K562 (cell line): Measurements from ENCODE around the gene BMP8B. TPM values are rescaled to one million over a fixed set of nuclear protein-coding genes. Genes with fewer than 3 reads are reported as not detected.
A peak's percentile ranks its signal among the peaks of the same experiment; 100 is the strongest.

Experiments used
- ADNP ChIP-seq: fragments of 200-800 bp; sonication (Bioruptor generic); IDR thresholded peaks from 2 replicates; pipeline ENCODE4 v1.6.1; 2016; ENCODE audit warnings: missing genetic modification characterization, missing compliant biosample characterization
- ARID4B ChIP-seq: sonication (generic); formaldehyde crosslinking; IDR thresholded peaks from 2 replicates; pipeline ENCODE4 v1.8.0; 2022; ENCODE audit warnings: mild to moderate bottlenecking, missing genetic modification reagents
- CTBP1 ChIP-seq: fragments of 450-650 bp; IDR thresholded peaks from 2 replicates; pipeline ENCODE4 v1.6.1; 2016; ENCODE audit warnings: borderline replicate concordance
- MGA ChIP-seq: fragments of 450-650 bp; IDR thresholded peaks from 2 replicates; pipeline ENCODE4 v1.6.1; 2016; ENCODE audit warnings: mild to moderate bottlenecking, moderate library complexity
- NR4A1 ChIP-seq, 2 experiments: fragments of 250-450 bp in 1 of 2; fragments of 450-650 bp in 1 of 2; sonication (Bioruptor Pico) in 1 of 2; IDR thresholded peaks; 2 replicates each; pipeline versions ENCODE4 v1.4.0 to v1.6.1; 2016 to 2020; ENCODE audit warnings: mild to moderate bottlenecking in 2 of 2, missing compliant biosample characterization in 1 of 2, missing genetic modification characterization in 1 of 2, moderate library complexity in 1 of 2
- SPI1 ChIP-seq: IDR thresholded peaks from 2 replicates; pipeline ENCODE4 v1.6.1; 2011; ENCODE audit warnings: low read depth, low read length, control low read depth, borderline replicate concordance
- TBP ChIP-seq: optimal IDR thresholded peaks from 2 replicates; pipeline ENCODE3; 2011; ENCODE audit warnings: low read depth, low read length, improper control_type of control experiment
- USF1 ChIP-seq: sonication (generic); formaldehyde crosslinking; IDR thresholded peaks from 2 replicates; pipeline ENCODE4 v1.9.0; 2022; ENCODE audit warnings: mild to moderate bottlenecking, missing genetic modification reagents
- ZNF175 ChIP-seq: fragments of 200-800 bp; sonication (Bioruptor generic); IDR thresholded peaks from 2 replicates; pipeline ENCODE4 v1.6.1; 2016; ENCODE audit warnings: low read depth, mild to moderate bottlenecking, missing genetic modification characterization, missing compliant biosample characterization
- polyA plus RNA-seq, 8 experiments: library from polyadenylated mRNA; depleted of rRNA in 4 of 8; stranded (reverse) in 5 of 8; unstranded in 3 of 8; fragments of >200 nt; fragmentation: Nextera tagmentation in 2 of 8; fragmentation: Illumina TruSeq in 1 of 8; extraction: Ambion mirVana in 2 of 8; extraction: Trizol in 1 of 8; gene quantifications; 2 replicates each; pipeline versions ENCODE4 v1.2.1 to v1.2.3, GENCODE V29; 2011 to 2014; ENCODE audit warnings: inconsistent platforms in 1 of 8, missing spikeins in 1 of 8
- total RNA-seq, 7 experiments: library from RNA; depleted of rRNA in 6 of 7; stranded (reverse); fragments of >200 nt in 6 of 7; fragmentation: Illumina TruSeq in 2 of 7; extraction: Trizol in 2 of 7; gene quantifications; 2 replicates each; pipeline versions ENCODE4 v1.2.1 to v1.2.3, GENCODE V29; 2011 to 2021; ENCODE audit warnings: low replicate concordance in 1 of 7

The BMP8B gene
- total and polyA plus RNA-seq, 9 of the 15 experiments (the other 6 are each of a cell fraction or from before 2014, with no cell fraction given), result 0.03 to 0.33 (median 0.14) TPM

GRCh38 chr1:39817091-39817932, 28.6 kb upstream of the BMP8B start (continued):
- TF ChIP-seq MGA, result peak; percentile 90
- TF ChIP-seq CTBP1, result 0 out of 2 replicates have a peak, but pooled peaks have one; percentile 3
- peak; percentile 18 for TF ChIP-seq TBP
- 0 out of 2 replicates have a peak, but pooled peaks have one; percentile 36 for TF ChIP-seq NR4A1 (CRISPR knock-in tag; IDR thresholded peaks at IDR 0.05)
- peak; percentile 34; the same call in 1 of the 2 replicates for TF ChIP-seq NR4A1 (tag; IDR thresholded peaks at IDR 0.05)
- peak; percentile 79 for TF ChIP-seq SPI1
- TF ChIP-seq ZNF175 (CRISPR knock-in tag), result peak; percentile 75
- peak; percentile 87 for TF ChIP-seq USF1 (CRISPR knock-in tag)
- 0 out of 2 replicates have a peak, but pooled peaks have one; percentile 28 for TF ChIP-seq ADNP (tag)
- peak; percentile 74 for TF ChIP-seq ARID4B (CRISPR knock-in tag)
